ENCODE measurements around the gene GALNT12.

The GALNT12 gene

GRCh38 chr9:98834386-98834785 is 26.9 kb downstream of the GALNT12 start:
- DNase-seq, result no peak

- DNase-seq, result no peak
These were observed 28.7 kb downstream of the GALNT12 start for GRCh38 chr9:98836206-98836605.

- DNase-seq, result no peak
These were observed 30.0 kb downstream of the GALNT12 start for GRCh38 chr9:98837516-98837915.

DNA sequence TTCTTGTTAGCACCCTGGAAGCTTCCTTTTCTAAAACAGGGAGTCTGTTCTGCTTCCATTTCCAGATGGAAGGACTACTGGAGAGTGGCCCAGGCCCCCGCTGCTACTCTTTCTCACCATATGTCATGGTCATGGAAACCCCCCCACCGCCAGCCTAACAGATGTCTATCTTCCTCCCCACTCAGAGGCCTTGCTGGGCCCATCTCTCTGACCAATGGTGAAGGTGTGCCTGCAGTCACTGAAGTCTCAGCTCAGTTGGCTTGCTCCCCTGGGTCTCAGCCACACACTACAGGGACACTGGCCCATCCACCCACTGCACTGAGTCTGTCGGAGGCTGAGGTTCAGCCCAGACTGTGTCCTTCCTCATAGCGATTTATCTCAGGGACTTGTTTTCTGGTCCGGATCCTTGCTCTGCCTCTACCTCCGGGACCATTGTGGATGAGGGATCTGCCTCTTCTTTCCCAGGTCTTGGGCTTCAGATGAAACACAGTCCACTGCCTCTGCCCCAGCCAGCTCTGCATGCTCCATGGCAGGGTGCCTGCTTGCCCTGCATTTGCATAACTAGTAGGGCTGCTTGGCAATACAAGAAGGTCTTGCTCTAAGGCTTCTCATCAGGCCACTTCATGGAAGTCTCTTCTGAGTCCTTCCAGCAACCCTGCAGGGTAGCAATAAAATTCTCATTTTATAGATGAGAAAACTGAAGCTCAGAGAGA is 30.8 kb downstream of the GALNT12 start:
- DNase-seq, result no peak

GRCh38 chr9:98838868-98839565 is 31.5 kb downstream of the GALNT12 start:
- DNase-seq, result no peak

GRCh38 chr9:98839724-98840123 is 32.3 kb downstream of the GALNT12 start:
- DNase-seq, result no peak

- DNase-seq, result no peak
These were observed 35.0 kb downstream of the GALNT12 start for GRCh38 chr9:98842510-98842909.

- DNase-seq, result no peak
These were observed 38.6 kb downstream of the GALNT12 start for GRCh38 chr9:98846081-98846480.

DNA sequence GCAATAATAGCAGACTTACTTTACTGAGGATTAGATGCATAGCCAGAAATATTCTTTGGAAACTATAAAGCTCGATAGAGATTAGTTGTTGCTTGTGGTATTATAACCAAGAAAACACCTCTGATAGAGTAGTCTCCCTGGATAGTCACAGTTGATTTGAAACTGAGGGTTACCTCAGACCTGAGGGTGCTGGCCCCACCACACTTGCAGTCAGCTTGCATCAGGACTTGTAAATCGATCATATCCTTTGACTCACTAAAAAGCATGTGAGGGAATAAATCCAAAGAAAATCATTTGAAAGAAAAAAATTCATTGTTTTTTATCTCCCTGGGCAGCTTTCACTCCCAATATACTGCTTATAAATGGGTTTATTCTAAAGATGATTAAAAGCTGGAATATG is 39.4 kb downstream of the GALNT12 start:
- no peak for DNase-seq

DNA sequence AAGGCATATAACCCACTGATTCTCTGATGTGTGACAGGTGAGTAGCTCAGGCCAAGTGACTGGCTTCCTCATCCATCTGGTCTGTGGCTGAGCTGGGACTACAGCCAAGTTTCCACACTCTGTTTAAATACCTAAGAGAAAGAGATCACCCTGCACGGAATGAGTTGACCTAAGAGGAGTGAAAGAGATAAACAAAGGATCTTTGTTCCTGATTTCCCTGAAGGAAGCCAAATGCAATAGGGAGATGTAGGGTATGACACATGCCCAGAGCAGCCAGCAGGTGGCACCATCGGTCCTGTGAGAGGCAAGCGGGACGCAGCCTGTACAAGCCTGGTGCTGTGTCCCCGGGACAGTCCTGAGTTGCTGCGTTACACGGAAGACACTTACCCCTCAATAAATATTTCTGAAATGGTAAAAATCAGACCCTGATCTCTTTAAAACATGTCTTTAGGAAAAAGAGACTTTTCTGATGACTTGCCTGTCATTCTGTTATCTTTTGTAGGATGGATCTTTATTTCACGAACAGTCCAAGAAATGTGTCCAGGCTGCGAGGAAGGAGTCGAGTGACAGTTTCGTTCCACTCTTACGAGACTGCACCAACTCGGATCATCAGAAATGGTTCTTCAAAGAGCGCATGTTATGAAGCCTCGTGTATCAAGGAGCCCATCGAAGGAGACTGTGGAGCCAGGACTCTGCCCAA is 41.1 kb downstream of the GALNT12 start:
- peak; percentile 67 for DNase-seq

- no peak for DNase-seq
These were observed 42.1 kb downstream of the GALNT12 start for GRCh38 chr9:98849563-98849962.

DNA sequence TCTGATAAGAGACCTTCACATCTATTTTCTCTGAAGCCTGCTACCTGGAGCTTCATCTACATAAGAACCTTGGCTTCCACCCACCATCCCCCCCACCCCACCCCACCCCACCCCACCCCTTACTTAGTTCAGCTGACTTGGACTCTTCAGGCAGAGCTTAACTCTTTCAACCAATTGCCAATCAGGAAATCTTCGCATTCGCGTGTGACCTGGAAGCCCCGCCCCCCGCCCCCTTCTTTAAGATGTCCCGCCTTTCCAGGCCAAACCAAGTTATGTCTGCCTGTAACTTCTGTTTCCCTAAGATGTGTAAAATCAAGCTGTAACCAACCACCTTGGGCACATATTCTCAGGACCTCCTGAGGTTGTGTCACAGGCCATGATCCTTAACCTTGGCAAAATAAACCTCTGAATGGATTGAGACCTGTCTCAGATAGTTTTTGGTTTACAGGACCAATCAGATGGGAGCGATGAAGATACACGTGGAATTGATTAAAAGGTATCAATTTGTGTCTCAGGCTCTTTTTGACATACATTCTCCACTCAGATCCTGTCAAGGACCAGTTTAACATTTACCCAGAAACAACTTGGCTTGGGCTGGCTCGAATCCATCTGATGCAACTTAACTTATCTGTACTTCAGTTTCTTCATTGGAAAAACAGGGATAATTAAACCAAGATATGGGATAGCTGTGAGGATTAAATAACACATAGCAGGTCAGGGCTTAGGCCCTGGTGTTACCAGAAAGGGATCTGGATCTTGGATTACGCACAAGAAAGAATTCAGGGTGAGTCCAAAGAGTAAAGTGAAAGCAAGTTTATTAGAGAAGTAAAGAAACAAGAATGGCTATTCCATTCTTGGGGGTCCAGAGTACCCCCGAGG is 43.6 kb downstream of the GALNT12 start:
- DNase-seq, result no peak

GRCh38 chr9:98851730-98852459 is 44.4 kb downstream of the GALNT12 start:
- no peak for DNase-seq

GRCh38 chr9:98852460-98852734 is 44.9 kb downstream of the GALNT12 start:
- DNase-seq, result no peak

DNA sequence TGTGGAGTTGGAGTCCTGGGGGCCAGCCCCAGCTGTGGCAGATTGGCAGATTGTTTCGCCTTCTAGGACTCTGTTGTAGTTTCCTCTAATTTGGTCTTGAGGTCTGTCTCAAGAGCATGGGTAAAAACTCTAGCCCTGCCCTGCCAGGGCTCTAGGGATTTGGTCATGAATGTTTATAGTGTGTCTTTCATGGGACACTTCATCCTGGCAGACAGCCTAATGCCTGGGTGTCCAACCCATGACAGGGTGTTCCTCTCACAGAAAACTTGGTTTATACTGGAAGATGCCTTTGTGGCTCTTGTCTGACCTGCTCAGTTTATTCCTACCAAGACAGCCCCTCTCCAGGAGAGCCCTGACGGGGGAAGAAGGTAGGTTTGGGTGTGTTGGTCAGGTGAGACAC is 45.5 kb downstream of the GALNT12 start:
- no peak for DNase-seq

DNA sequence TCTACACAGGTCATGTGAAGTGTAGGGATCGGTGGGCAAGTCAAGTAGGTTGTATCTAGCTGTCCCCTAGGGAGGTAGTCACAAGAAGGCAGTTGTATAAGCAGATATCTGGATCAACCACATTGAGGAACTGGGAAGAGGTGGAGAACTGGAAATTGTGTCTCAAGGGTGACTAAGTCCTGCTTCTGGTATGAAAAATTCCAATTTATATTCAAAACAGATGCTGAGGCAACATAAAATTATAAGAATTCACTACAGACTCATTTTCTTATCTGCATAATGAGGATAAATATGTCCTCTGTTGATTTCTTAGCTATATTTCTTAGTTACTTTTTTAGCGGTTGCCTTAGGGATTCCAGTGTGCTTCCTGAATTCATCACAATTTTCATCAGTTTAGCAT is 46.8 kb downstream of the GALNT12 start:
- no peak for DNase-seq

DNA sequence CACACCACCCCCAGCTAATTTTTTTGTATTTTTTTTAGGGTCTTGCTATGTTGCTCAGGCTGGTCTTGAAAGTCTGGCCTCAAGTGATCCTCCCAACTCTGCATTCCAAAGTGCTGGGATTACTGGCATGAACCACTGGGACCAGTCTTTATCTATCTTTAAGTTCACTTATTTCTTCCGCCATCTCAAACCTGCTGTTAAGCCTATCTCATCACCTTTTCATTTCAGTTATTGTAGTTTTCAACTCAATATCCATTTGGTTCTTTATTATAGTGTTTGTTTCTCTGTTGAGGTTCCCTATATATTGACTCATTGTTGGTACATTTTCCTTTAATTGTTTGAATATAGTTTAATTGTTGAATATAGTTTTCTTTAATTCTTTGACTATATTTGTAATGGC is 48.1 kb downstream of the GALNT12 start:
- no peak for DNase-seq

DNA sequence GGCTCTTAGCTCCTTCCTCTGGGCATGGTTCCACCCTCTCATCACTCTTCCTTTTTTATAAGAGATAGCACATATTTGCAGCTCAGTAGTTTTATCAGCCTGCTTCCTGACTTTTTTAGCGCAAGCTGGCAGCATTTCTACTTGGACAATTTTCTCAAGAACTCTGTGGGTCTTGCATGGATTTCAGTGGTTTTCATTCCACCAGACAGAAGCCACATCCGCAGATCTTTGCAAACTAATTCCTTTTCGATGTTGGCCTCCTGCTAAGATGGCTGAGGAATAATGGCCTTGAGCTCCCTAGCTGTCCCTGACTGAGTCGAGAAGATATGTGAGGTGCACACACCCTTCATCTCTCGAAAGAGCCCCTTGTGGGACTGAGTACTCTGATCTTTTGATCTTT is 49.5 kb downstream of the GALNT12 start:
- no peak for DNase-seq

DNA sequence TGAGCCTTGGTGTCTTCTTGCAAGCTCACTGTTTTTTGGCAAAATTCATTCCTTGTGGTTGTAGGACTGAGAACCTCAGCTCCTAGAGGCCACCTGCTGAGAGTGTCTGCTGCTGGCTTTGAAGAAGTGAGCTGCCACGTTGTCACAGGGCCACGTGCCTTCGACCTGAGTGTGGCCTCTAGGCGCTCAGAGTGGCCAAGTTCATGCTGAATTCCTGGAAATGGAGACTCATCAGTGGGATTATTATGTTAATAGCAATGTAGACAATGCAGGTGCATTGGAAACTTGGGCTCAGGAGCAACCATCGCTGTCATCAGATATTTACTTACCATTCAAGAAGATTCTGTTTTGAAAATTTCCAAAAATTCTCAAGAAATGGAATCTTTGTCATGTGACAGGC is 52.5 kb downstream of the GALNT12 start:
- DNase-seq, result no peak

GRCh38 chr9:98860871-98861293 is 53.4 kb downstream of the GALNT12 start:
- DNase-seq, result no peak

DNA sequence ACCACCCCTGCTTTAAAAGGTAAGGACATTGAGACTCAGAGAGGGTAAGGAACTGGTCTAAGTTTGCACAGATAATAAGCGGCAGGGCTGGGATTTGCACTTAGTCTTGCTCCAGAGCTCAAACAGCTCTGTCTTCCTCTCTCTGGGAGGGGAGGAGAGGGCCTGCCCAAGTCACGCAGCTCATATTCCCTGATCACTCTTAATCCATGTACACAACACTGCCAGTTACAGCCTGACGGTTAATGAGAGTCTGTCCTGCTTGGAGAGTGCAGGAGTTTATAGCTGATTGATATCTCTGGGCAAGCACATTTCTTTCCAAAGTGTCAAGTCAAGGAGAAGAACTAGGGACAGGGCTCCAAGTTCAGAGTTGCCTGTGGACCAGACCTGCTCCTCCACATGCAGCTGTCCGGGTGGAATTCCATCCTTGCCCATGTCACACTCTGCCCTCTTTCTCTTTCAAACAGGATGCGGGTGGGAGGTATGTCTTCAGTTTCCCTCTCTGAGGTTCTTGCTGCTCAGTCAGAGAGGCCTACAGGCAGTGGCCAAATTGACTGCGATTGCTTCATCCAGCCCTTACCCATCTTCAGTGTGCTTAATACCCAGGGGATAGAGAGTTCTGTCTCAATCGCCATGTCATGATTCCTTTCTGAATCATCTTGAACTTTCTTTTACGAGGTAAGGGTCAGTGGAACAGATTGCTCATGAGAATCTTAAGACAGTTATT is 54.5 kb downstream of the GALNT12 start:
- no peak for DNase-seq

- no peak for DNase-seq
These were observed 55.5 kb downstream of the GALNT12 start for GRCh38 chr9:98862936-98863335.
